GM12872 (cell line): ENCODE measurements around the gene JUP.

Experiments used
- CTCF ChIP-seq: IDR thresholded peaks from 3 replicates; pipeline ENCODE4 v1.5.1; 2011; ENCODE audit warnings: low read depth, mild to moderate bottlenecking, low read length, moderate library complexity; ENCODE audit not compliant: insufficient read depth

Gene JUP

GRCh38 chr17:41748275-41748674 is 38.2 kb downstream of the JUP start:
- TF ChIP-seq CTCF = no peak

- no peak for TF ChIP-seq CTCF
These were observed 44.8 kb downstream of the JUP start for GRCh38 chr17:41741709-41742108.

GRCh38 chr17:41740506-41740905 is 46.0 kb downstream of the JUP start:
- no peak for TF ChIP-seq CTCF

GRCh38 chr17:41739661-41740352 is 46.7 kb downstream of the JUP start:
- no peak for TF ChIP-seq CTCF

GRCh38 chr17:41738801-41739112 is 47.8 kb downstream of the JUP start:
- no peak for TF ChIP-seq CTCF

- TF ChIP-seq CTCF = peak; percentile 99
These were observed 48.3 kb downstream of the JUP start for GRCh38 chr17:41738077-41738800.

- TF ChIP-seq CTCF = no peak
These were observed 48.9 kb downstream of the JUP start for GRCh38 chr17:41737680-41738023.
